HepG2 (cell line): ENCODE measurements around the gene KRT3. TPM values are rescaled to one million over a fixed set of nuclear protein-coding genes. Genes with fewer than 3 reads are reported as not detected.

Experiments
- ATAC-seq: fragments of 200-7000 bp; cut with Tn5 transposase; 3 replicates; pipeline ENCODE4 v1.9.1; 2020; ENCODE audit warnings: mild to moderate bottlenecking, moderate library complexity
- BruUV-seq: library from RNA; stranded (reverse); fragments of 400-500 nt; replicated peaks from 2 replicates; lab custom pipeline; 2021; lab: Mats Ljungman, UMichigan
- CTCF ChIA-PET: fragments of 300-600 bp; formaldehyde crosslinking; extraction: SDS; loops from one replicate; lab custom pipeline; 2021; ENCODE audit warnings: low total read pairs, inconsistent platforms, low intra/inter-chr PET ratio; lab: Yijun Ruan, JAX
- POLR2A ChIA-PET: fragments of 350-600 bp; sonication (Branson Sonifier 250); formaldehyde crosslinking; loops from one replicate; lab custom pipeline; 2020; ENCODE audit warnings: antibody characterized with exemption, inconsistent platforms; lab: Yijun Ruan, JAX
- DNase-seq: peaks from one replicate; pipeline ENCODE4 v3.0.0-alpha.2; 2015; ENCODE audit warnings: low spot score
- FAIRE-seq: peaks from 3 replicates; lab custom pipeline; 2011; peaks lifted over from hg19 to GRCh38; lab: Jason Lieb, UNC
- H2AFZ ChIP-seq: one replicate; pipeline ENCODE4 v1.6.1; 2011; ENCODE audit warnings: low read length, inconsistent platforms
- H3K27ac ChIP-seq: fragments of 300-600 bp; 3 replicates; pipeline ENCODE4 v1.8.0; 2011; ENCODE audit warnings: mixed run types, mild to moderate bottlenecking, mixed read lengths, low read length, inconsistent platforms; ENCODE audit not compliant: insufficient read depth; ENCODE audit errors: extremely low read length
- H3K27me3 ChIP-seq, 2 experiments: fragments of 200-600 bp in 1 of 2; 2 replicates in 1 of 2; 3 replicates in 1 of 2; pipeline versions ENCODE4 v1.6.0 to v1.8.0; 2011; ENCODE audit warnings: low read length in 2 of 2, mild to moderate bottlenecking in 2 of 2, moderate library complexity in 2 of 2, inconsistent platforms in 1 of 2; ENCODE audit not compliant: insufficient read depth in 2 of 2, control insufficient read depth in 1 of 2
- H3K36me3 ChIP-seq, 2 experiments: fragments of 200-600 bp in 1 of 2; replicated peaks in 1 of 2; 2 replicates in 1 of 2; 3 replicates in 1 of 2; pipeline versions ENCODE4 v1.5.1 to v1.8.0; 2011; ENCODE audit warnings: low read length in 2 of 2, inconsistent platforms in 1 of 2; ENCODE audit not compliant: insufficient read depth in 2 of 2, control insufficient read depth in 1 of 2
- H3K4me1 ChIP-seq: 2 replicates; pipeline ENCODE4 v1.5.1; 2012; ENCODE audit warnings: low read length, inconsistent platforms; ENCODE audit not compliant: insufficient read depth
- H3K4me2 ChIP-seq: 2 replicates; pipeline ENCODE4 v1.6.0; 2011; ENCODE audit warnings: low read depth, low read length, inconsistent platforms
- H3K4me3 ChIP-seq, 3 experiments: fragments of 200-600 bp in 1 of 3; sonication (generic), shearing (Covaris generic) in 1 of 3; replicated peaks in 1 of 3; 2 replicates each; pipeline ENCODE4 v1.5.1; 2011 to 2016; ENCODE audit warnings: low read length in 3 of 3, inconsistent platforms in 2 of 3, low read depth in 2 of 3, mild to moderate bottlenecking in 2 of 3, control low read depth in 1 of 3, mixed read lengths in 1 of 3; ENCODE audit not compliant: insufficient read depth in 1 of 3
- H3K79me2 ChIP-seq: one replicate; pipeline ENCODE4 v1.6.1; 2011; ENCODE audit warnings: low read length, inconsistent platforms; ENCODE audit not compliant: insufficient read depth
- H3K9ac ChIP-seq: 2 replicates; pipeline ENCODE4 v1.6.0; 2011; ENCODE audit warnings: mild to moderate bottlenecking, low read depth, low read length, inconsistent platforms; ENCODE audit not compliant: insufficient read depth
- H3K9me3 ChIP-seq: 2 replicates; pipeline ENCODE4 v1.5.1; 2012; ENCODE audit warnings: mild to moderate bottlenecking, low read length
- H4K20me1 ChIP-seq: 2 replicates; pipeline ENCODE4 v1.6.0; 2011; ENCODE audit warnings: inconsistent platforms, mild to moderate bottlenecking, low read length, moderate library complexity; ENCODE audit not compliant: insufficient read depth
- EZH2 ChIP-seq: conservative IDR thresholded peaks from 2 replicates; pipeline ENCODE4 v1.6.1; 2012; ENCODE audit warnings: mild to moderate bottlenecking, low read depth, low read length, moderate library complexity
- HNF1B ChIP-seq: sonication (generic); formaldehyde crosslinking; IDR thresholded peaks from 2 replicates; pipeline ENCODE4 v1.5.1; 2020; ENCODE audit warnings: mild to moderate bottlenecking, moderate library complexity, missing genetic modification reagents
- KDM1A ChIP-seq: IDR thresholded peaks from 2 replicates; pipeline ENCODE4 v1.6.1; 2016; ENCODE audit warnings: missing compliant biosample characterization
- NR3C1 ChIP-seq: sonication (generic); formaldehyde crosslinking; IDR thresholded peaks from 2 replicates; pipeline ENCODE4 v1.4.0; 2020; ENCODE audit warnings: missing genetic modification reagents
- ONECUT2 ChIP-seq: sonication (generic); formaldehyde crosslinking; IDR thresholded peaks from 2 replicates; pipeline ENCODE4 v1.4.0; 2020; ENCODE audit warnings: missing genetic modification reagents
- POLR2AphosphoS5 ChIP-seq: IDR thresholded peaks from 2 replicates; pipeline ENCODE4 v1.6.1; 2012; ENCODE audit warnings: low read depth, low read length
- SATB2 ChIP-seq: sonication (generic); formaldehyde crosslinking; IDR thresholded peaks from 2 replicates; pipeline ENCODE4 v1.5.0; 2020; ENCODE audit warnings: missing genetic modification reagents
- SSRP1 ChIP-seq: IDR thresholded peaks from 2 replicates; pipeline ENCODE4 v1.6.1; 2016; ENCODE audit warnings: control low read depth
- ZNF605 ChIP-seq: sonication (generic); formaldehyde crosslinking; IDR thresholded peaks from 2 replicates; pipeline ENCODE4 v1.8.0; 2022; ENCODE audit warnings: mild to moderate bottlenecking, missing genetic modification reagents
- ZNF766 ChIP-seq: sonication (generic); formaldehyde crosslinking; IDR thresholded peaks from 2 replicates; pipeline ENCODE4 v1.5.0; 2020; ENCODE audit warnings: missing genetic modification reagents, borderline replicate concordance
- WGBS: methylation state at CpG from one replicate; pipeline ENCODE4 v1.1.6; 2017; ENCODE audit warnings: low lambda C conversion rate; 5-methylcytosine and 5-hydroxymethylcytosine counted together
- in situ Hi-C: cut with HindIII; loops from 2 replicates; pipeline ENCODE4 v1.10.0; 2017; ENCODE audit warnings: low pct_unique_long_range_greater_than_20kb; ENCODE audit not compliant: extremely low pct_ligation_motif_present
- intact Hi-C: fragments of 100-400 bp; cut with micrococcal nuclease; formaldehyde crosslinking; loops from one replicate; pipeline ENCODE4 v1.10.0; 2022; ENCODE audit not compliant: unreplicated experiment
- polyA plus RNA-seq, 8 experiments: library from polyadenylated mRNA; depleted of rRNA in 3 of 8; stranded (reverse) in 7 of 8; unstranded in 1 of 8; fragments of >200 nt; fragmentation: Illumina TruSeq in 4 of 8; extraction: Trizol in 4 of 8; gene quantifications; 2 replicates each; pipeline versions ENCODE4 v1.2.1 to v1.2.3, GENCODE V29; 2011 to 2016; ENCODE audit warnings: low read depth in 4 of 8, missing spikeins in 1 of 8, mixed read lengths in 1 of 8; ENCODE audit not compliant: insufficient read depth in 1 of 8
- total RNA-seq, 5 experiments: library from RNA; depleted of rRNA; stranded (reverse); fragments of >200 nt; fragmentation: Illumina TruSeq; extraction: Trizol; gene quantifications; 2 replicates each; pipeline ENCODE4 v1.2.3, GENCODE V29; 2016; ENCODE audit warnings: low read depth in 1 of 5

KRT3 gene
- total and polyA plus RNA-seq, 2 of the 13 experiments (the other 11 are each of a cell fraction or from before 2014, with no cell fraction given), result not detected

- H3K27me3 ChIP-seq, result peaks cover 4 to 51% of the 10 kb centered on the region in 2 experiments; a peak in 3 of 5 replicates
- in situ Hi-C loops, result no loop called here
- BruUV-seq, result no TSS peak
These were observed 4.4 kb downstream of the KRT3 start for GRCh38 chr12:52791271-52792184.

GRCh38 chr12:52790427-52791270, 5.3 kb downstream of the KRT3 start:
- Histone ChIP-seq H2AFZ (no peak overlapping the region), H3K27me3 (peaks cover 4 to 51% of the 10 kb centered on the region in 2 experiments; a peak in 3 of 5 replicates), H3K79me2 (no peaks in the 10 kb centered on the region), H3K4me1 (no peaks in the 10 kb centered on the region), H3K36me3 (no peaks in the 10 kb centered on the region), H3K9ac (no peak overlapping the region), H3K4me3 (no peak overlapping the region), H3K9me3 (no peaks in the 10 kb centered on the region), H3K27ac (no peak overlapping the region), H4K20me1 (no peaks in the 10 kb centered on the region), H3K4me2 (no peak overlapping the region)
- in situ Hi-C loops (no loop called here), intact Hi-C loops (no loop called here)
- ChIA-PET CTCF (no interaction called here), POLR2A (no interaction called here)
- 25% methylated on average over 9 of the region's 19 CpGs for WGBS
- FAIRE-seq (no peak), ATAC-seq (no peak; the same call in 1 of the 3 replicates), DNase-seq (no peak)
- TF ChIP-seq HNF1B (no peak), EZH2 (0 out of 2 replicates have a peak, but pooled peaks have one; percentile 64)
- no TSS peak for BruUV-seq

More at GRCh38 chr12:52791271-52792184, 4.4 kb downstream of the KRT3 start:
- H2AFZ ChIP-seq, result no peak overlapping the region
- H3K9me3 ChIP-seq, result no peaks in the 10 kb centered on the region
- H3K79me2 ChIP-seq, result no peaks in the 10 kb centered on the region
- intact Hi-C loops, result no loop called here
- WGBS, result 36% methylated on average over 10 of the region's 12 CpGs
- no peaks in the 10 kb centered on the region for H3K36me3 ChIP-seq
- H3K27ac ChIP-seq, result no peak overlapping the region
- DNase-seq (no peak), ATAC-seq (no peak), FAIRE-seq (no peak)
- H3K9ac ChIP-seq, result no peak overlapping the region
- POLR2A ChIA-PET, result no interaction called here
- no peaks in the 10 kb centered on the region for H3K4me1 ChIP-seq
- H4K20me1 ChIP-seq, result no peaks in the 10 kb centered on the region
- H3K4me2 ChIP-seq, result no peak overlapping the region
- H3K4me3 ChIP-seq, result no peak overlapping the region
- TF ChIP-seq NR3C1 (CRISPR knock-in tag) (no peak), SSRP1 (CRISPR knock-in tag) (no peak), ZNF605 (CRISPR knock-in tag) (no peak), SATB2 (no peak), ONECUT2 (CRISPR knock-in tag) (no peak), KDM1A (CRISPR knock-in tag) (no peak), POLR2AphosphoS5 (no peak), ZNF766 (CRISPR knock-in tag) (no peak)
- CTCF ChIA-PET, result no interaction called here
